KG1 (cell line): Measurements from ENCODE around the gene GREB1.

ENCODE experiments used
- DNase-seq: peaks from one replicate; lab custom pipeline; 2025; lab: John Stamatoyannopoulos, UW

GREB1 gene

GRCh38 chr2:11562011-11562410 is 28.2 kb downstream of the GREB1 start:
- DNase-seq: no peak

GRCh38 chr2:11562476-11562875 is 28.6 kb downstream of the GREB1 start:
- no peak for DNase-seq

- no peak for DNase-seq
These were observed 30.2 kb downstream of the GREB1 start for GRCh38 chr2:11563784-11564666.

GRCh38 chr2:11564816-11565567 is 31.1 kb downstream of the GREB1 start:
- no peak for DNase-seq

- no peak for DNase-seq
These were observed 32.5 kb downstream of the GREB1 start for GRCh38 chr2:11566383-11566782.

- no peak for DNase-seq
These were observed 33.8 kb downstream of the GREB1 start for GRCh38 chr2:11567631-11568031.

GRCh38 chr2:11568436-11568835 is 34.6 kb downstream of the GREB1 start:
- no peak for DNase-seq

- DNase-seq: no peak
These were observed 35.8 kb downstream of the GREB1 start for GRCh38 chr2:11569636-11570035.

GRCh38 chr2:11571170-11571569 is 37.3 kb downstream of the GREB1 start:
- DNase-seq: no peak

GRCh38 chr2:11572996-11573395 is 39.2 kb downstream of the GREB1 start:
- no peak for DNase-seq

- no peak for DNase-seq
These were observed 39.8 kb downstream of the GREB1 start for GRCh38 chr2:11573418-11574175.

- no peak for DNase-seq
These were observed 40.6 kb downstream of the GREB1 start for GRCh38 chr2:11574176-11575046.

- DNase-seq: no peak
These were observed 42.6 kb downstream of the GREB1 start for GRCh38 chr2:11576398-11576797.

GRCh38 chr2:11577101-11577883 is 43.4 kb downstream of the GREB1 start:
- DNase-seq: no peak

- no peak for DNase-seq
These were observed 44.5 kb downstream of the GREB1 start for GRCh38 chr2:11578081-11578948.

- DNase-seq: no peak
These were observed 45.3 kb downstream of the GREB1 start for GRCh38 chr2:11578986-11579774.

GRCh38 chr2:11579867-11580659 is 46.2 kb downstream of the GREB1 start:
- DNase-seq: no peak

GRCh38 chr2:11580697-11581096 is 46.9 kb downstream of the GREB1 start:
- DNase-seq: no peak
